ENCODE measurements around the gene OLFM2. TPM values are rescaled to one million over a fixed set of nuclear protein-coding genes. Genes with fewer than 3 reads are reported as not detected.
A peak's percentile ranks its signal among the peaks of the same experiment; 100 is the strongest.

OLFM2 gene
- 10 to 100 TPM in 1 of 2 donors, 1 to 10 TPM in 1; 3.1 to 11.9 TPM for total RNA-seq

- peak; percentile 22 to 62 (median 32) for DNase-seq
- ATAC-seq: peak; percentile 27
- TF ChIP-seq POLR2A (IDR thresholded peaks at IDR 0.05) (no peak), CTCF (IDR thresholded peaks at IDR 0.05) (no peak)
- WGBS, 2 donors: 1 to 3% methylated on average over 8 to 21 of the region's 62 CpGs
- no peaks in the 10 kb centered on the region for H3K36me3 ChIP-seq (replicated peaks in 1 of 2; ENCODE audit: insufficient read depth in 1 of 2, low read depth in 2 of 2)
- H3K27me3 ChIP-seq: no peaks in the 10 kb centered on the region
- no peak within 1 kb of the TSS for H3K27ac ChIP-seq
- no peaks in the 10 kb centered on the region for H3K9me3 ChIP-seq
- peak within 1 kb of the TSS in 1 of 2 donors; percentile 5 for H3K4me3 ChIP-seq
- H3K4me1 ChIP-seq: peaks cover 31% of the 10 kb centered on the region
- intact Hi-C loops (cut with DNase I): loop anchor here (10.0 kb wide), 1 partner anchor 458 kb away; no protein-coding TSS in a partner anchor
Measured at GRCh38 chr19:9936326-9937000, at the start of gene OLFM2. Gene OLFM2 (minus strand): TSS chr19:9936515. CDS start chr19:9936366, 149 bp downstream.

- Histone ChIP-seq H3K4me1 (no peaks in the 10 kb centered on the region), H3K9me3 (no peaks in the 10 kb centered on the region), H3K27ac (no peak overlapping the region), H3K27me3 (no peaks in the 10 kb centered on the region), H3K4me3 (no peak overlapping the region), H3K36me3 (replicated peaks in 1 of 2; ENCODE audit: insufficient read depth in 1 of 2, low read depth in 2 of 2) (no peaks in the 10 kb centered on the region)
- ATAC-seq (no peak), DNase-seq (no peak)
- WGBS, 2 donors: 72 to 74% methylated on average over 8 of the region's 8 CpGs
- intact Hi-C loops (cut with DNase I): no loop called here
- TF ChIP-seq POLR2A (IDR thresholded peaks at IDR 0.05): no peak
Measured at GRCh38 chr19:9981406-9982260, 45.3 kb upstream of the OLFM2 start.

- intact Hi-C loops (cut with DNase I): no loop called here
- ATAC-seq: no peak
Measured at GRCh38 chr19:9972103-9972502, 35.8 kb upstream of the OLFM2 start.

GRCh38 chr19:9971166-9971897 is 35.0 kb upstream of the OLFM2 start:
- 58 to 71% methylated on average over 15 of the region's 15 CpGs for WGBS, 2 donors
- intact Hi-C loops (cut with DNase I): no loop called here

More at GRCh38 chr19:9972103-9972502, 35.8 kb upstream of the OLFM2 start:
- Histone ChIP-seq H3K36me3 (replicated peaks in 1 of 2; ENCODE audit: insufficient read depth in 1 of 2, low read depth in 2 of 2) (no peaks in the 10 kb centered on the region), H3K27me3 (no peaks in the 10 kb centered on the region), H3K4me1 (no peaks in the 10 kb centered on the region), H3K9me3 (no peaks in the 10 kb centered on the region), H3K27ac (no peak overlapping the region), H3K4me3 (no peak overlapping the region)
- 69 to 85% methylated on average over 6 of the region's 6 CpGs for WGBS, 2 donors
- no peak for DNase-seq
- TF ChIP-seq CTCF (IDR thresholded peaks at IDR 0.05) (no peak), POLR2A (IDR thresholded peaks at IDR 0.05) (no peak)

More at GRCh38 chr19:9971166-9971897, 35.0 kb upstream of the OLFM2 start:
- TF ChIP-seq POLR2A (IDR thresholded peaks at IDR 0.05) (no peak), CTCF (IDR thresholded peaks at IDR 0.05) (no peak)
- Histone ChIP-seq H3K27me3 (no peaks in the 10 kb centered on the region), H3K27ac (no peak overlapping the region), H3K4me1 (no peaks in the 10 kb centered on the region), H3K9me3 (no peaks in the 10 kb centered on the region), H3K36me3 (replicated peaks in 1 of 2; ENCODE audit: insufficient read depth in 1 of 2, low read depth in 2 of 2) (no peaks in the 10 kb centered on the region), H3K4me3 (no peak overlapping the region)
- no peak for DNase-seq
- ATAC-seq: no peak
